Measurements from ENCODE around the gene TRIM50.
"Not testable (repeated sequence)": the region's sequence is repeated elsewhere in the genome, so short reads cannot be mapped to it uniquely, and the experiment has no call there.

Gene TRIM50

DNA sequence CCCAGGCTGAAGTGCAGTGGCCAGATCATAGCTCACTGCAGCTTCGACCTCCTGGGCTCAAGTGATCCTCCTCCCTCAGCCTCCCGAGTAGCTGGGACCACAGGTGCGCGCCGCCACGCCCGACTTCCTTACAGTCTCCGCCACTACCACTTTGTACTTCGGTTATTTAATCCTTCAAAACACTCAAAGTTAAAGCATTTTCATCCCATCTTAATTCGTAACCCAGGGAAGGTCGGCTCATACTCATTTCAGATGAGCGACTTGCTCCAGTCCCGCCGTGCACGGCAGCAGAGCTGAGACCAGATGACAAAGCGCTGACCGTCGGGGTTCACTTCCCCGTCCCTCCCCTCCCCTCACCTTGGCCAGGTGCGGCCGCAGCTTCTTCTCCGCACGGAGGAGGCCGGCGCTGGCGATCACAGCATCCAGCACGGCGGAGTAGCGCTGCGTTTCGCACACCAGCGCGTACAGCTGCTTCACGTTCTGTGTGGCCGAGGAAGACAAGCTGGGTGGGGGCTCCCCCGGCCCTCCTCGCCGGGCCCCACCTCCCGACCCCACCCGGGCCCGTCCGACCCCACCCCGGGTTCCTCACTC is 19.7 kb downstream of the TRIM50 start:
- Histone ChIP-seq H3K9me3 (ENCODE audit: control insufficient read depth, insufficient read depth, low read length) (no peaks in the 10 kb centered on the region), H3K27me3 (ENCODE audit: control insufficient read depth, insufficient read depth, low read length) (no peaks in the 10 kb centered on the region), H3K4me1 (ENCODE audit: control insufficient read depth, insufficient read depth, low read length) (no peaks in the 10 kb centered on the region), H3K36me3 (ENCODE audit: control insufficient read depth, insufficient read depth, low read length) (peaks cover 17% of the 10 kb centered on the region), H3K9ac (ENCODE audit: low read depth, low read length) (peak overlapping the region; percentile 70), H3K4me3 (ENCODE audit: low read depth, low read length) (peak overlapping the region; percentile 89)

DNA sequence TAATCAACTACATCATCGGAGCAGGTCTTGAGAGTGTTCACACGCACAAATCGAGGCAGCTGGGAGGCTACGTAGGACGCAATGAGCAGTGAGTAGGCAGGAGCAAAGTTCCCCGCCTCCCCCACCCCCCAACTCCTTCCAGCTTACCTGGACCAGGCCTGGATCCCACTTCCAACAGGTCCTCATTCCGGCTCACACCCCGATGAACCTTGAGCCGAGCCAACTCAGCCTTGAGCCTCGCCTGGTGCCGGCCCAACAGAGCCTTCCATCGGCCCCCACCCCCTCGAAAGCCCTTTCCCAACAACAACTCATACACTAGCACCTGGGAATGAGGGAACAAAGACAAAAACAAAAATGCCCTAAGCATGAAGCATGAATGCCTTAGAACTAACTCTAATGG is 20.4 kb downstream of the TRIM50 start:
- Histone ChIP-seq H3K9me3 (ENCODE audit: control insufficient read depth, insufficient read depth, low read length) (no peaks in the 10 kb centered on the region), H3K4me3 (ENCODE audit: low read depth, low read length) (peak overlapping the region; percentile 89), H3K4me1 (ENCODE audit: control insufficient read depth, insufficient read depth, low read length) (no peaks in the 10 kb centered on the region), H3K27me3 (ENCODE audit: control insufficient read depth, insufficient read depth, low read length) (no peaks in the 10 kb centered on the region), H3K36me3 (ENCODE audit: control insufficient read depth, insufficient read depth, low read length) (peaks cover 17% of the 10 kb centered on the region), H3K9ac (ENCODE audit: low read depth, low read length) (no peak overlapping the region)

DNA sequence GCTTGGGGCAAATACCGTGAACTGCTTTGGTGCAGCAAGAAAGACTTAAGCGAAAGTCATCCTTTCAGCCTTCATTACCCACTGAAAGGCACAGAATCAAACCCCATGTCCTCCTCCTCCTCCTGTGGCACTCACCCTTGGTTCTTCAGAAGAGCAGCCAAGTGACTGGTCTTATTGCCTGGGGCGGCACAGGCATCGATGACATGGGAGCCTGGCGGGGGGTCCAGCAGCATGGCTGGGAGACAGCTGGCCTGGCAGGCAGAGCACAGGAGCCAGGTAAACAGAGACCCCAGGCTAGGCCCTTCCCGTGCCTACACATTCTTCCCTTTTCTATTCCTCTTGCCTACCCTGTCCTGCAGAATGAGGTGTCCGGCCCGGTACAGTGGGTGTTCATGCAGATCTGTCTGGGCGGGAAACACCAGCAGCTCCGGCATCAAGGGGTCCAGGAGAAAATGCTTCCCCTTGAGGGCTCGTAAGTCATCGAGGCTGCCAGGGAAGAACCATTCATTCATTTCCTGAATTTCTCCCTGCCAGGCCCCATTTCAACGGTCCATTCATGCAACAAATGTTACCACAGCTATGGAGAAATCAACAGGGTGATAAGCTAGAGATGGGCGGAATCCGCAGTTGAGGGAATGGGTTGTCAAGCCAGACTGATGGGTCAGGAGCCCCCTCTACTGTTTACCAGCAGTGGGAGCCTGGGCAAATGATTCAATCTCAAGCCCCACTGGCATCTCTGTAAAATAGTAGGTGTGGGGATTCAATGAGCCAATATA is 23.1 kb downstream of the TRIM50 start:
- not testable (repeated sequence) for H3K9me3 ChIP-seq (ENCODE audit: control insufficient read depth, insufficient read depth, low read length); H3K27me3 ChIP-seq (ENCODE audit: control insufficient read depth, insufficient read depth, low read length); H3K9ac ChIP-seq (ENCODE audit: low read depth, low read length); H3K4me3 ChIP-seq (ENCODE audit: low read depth, low read length); H3K4me1 ChIP-seq (ENCODE audit: control insufficient read depth, insufficient read depth, low read length)
- H3K36me3 ChIP-seq (ENCODE audit: control insufficient read depth, insufficient read depth, low read length), result peaks cover 17% of the 10 kb centered on the region

DNA sequence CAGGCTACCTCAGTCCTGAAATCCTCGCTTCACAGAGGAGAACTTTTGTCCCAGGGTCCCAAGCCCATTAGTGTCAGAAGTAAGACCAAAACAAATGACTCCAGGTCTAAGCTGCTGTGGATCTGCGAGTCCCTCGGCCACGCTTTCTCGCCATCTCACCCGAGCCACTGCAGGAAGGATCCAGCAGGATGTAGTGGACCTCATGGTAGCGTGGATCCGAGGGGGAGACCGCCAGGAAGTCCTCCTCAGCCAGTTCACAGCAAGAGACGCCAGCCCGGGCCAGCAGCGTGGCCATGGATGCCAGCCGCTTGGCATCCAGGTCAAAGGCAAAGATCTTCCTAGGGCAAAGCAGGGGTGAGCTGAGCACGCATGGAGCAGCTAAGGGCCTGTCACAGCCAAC is 23.8 kb downstream of the TRIM50 start:
- Histone ChIP-seq H3K9ac (ENCODE audit: low read depth, low read length) (no peak overlapping the region), H3K27me3 (ENCODE audit: control insufficient read depth, insufficient read depth, low read length) (no peaks in the 10 kb centered on the region), H3K9me3 (ENCODE audit: control insufficient read depth, insufficient read depth, low read length) (no peaks in the 10 kb centered on the region), H3K4me1 (ENCODE audit: control insufficient read depth, insufficient read depth, low read length) (no peaks in the 10 kb centered on the region), H3K36me3 (ENCODE audit: control insufficient read depth, insufficient read depth, low read length) (peaks cover 17% of the 10 kb centered on the region), H3K4me3 (ENCODE audit: low read depth, low read length) (no peak overlapping the region)

DNA sequence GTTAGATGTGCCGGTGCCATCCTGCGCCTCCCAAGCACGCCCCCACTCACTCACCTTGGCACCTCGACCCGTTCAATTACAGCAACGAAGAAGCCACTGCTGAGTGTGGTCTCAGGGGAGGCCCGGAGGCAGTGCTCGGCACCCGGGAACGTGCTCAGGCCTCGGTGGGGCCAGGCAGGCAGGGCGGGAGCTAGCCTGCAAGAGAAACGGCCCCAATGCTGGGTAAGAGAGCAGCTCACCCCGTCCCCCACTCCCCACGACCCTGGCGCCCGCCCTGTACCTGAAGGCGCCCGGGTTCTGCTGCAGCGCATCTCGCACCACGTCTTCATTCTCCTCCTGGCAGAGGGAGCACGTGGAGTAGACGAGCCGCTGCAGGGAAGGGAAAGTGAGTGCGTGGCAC is 24.3 kb downstream of the TRIM50 start:
- H3K4me3 ChIP-seq (ENCODE audit: low read depth, low read length), result no peak overlapping the region
- peaks cover 17% of the 10 kb centered on the region for H3K36me3 ChIP-seq (ENCODE audit: control insufficient read depth, insufficient read depth, low read length)
- H3K9ac ChIP-seq (ENCODE audit: low read depth, low read length), result no peak overlapping the region
- H3K9me3 ChIP-seq (ENCODE audit: control insufficient read depth, insufficient read depth, low read length), result no peaks in the 10 kb centered on the region
- no peaks in the 10 kb centered on the region for H3K27me3 ChIP-seq (ENCODE audit: control insufficient read depth, insufficient read depth, low read length)
- no peaks in the 10 kb centered on the region for H3K4me1 ChIP-seq (ENCODE audit: control insufficient read depth, insufficient read depth, low read length)

DNA sequence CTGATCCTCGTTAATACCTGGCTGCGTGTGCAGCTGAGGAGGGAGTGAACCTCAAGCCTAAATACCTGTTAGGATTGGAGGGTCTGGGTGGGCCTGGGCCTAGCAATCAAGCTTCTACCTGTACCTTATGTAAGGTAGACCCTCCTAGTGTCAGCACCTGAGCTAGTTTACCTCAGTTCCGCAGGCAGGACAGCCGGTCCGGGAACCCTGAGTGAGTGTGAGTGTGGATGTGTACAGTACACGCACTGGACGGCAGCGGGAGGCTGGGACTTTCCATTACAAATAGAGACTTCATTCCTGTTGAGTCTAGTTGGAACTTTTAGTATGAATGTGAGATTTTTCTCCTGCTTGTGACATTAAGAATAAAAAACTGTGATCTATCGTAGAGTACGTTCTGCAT is 25.0 kb downstream of the TRIM50 start:
- not testable (repeated sequence) for H3K4me1 ChIP-seq (ENCODE audit: control insufficient read depth, insufficient read depth, low read length); H3K9me3 ChIP-seq (ENCODE audit: control insufficient read depth, insufficient read depth, low read length); H3K27me3 ChIP-seq (ENCODE audit: control insufficient read depth, insufficient read depth, low read length); H3K4me3 ChIP-seq (ENCODE audit: low read depth, low read length); H3K9ac ChIP-seq (ENCODE audit: low read depth, low read length)
- peaks cover 17% of the 10 kb centered on the region for H3K36me3 ChIP-seq (ENCODE audit: control insufficient read depth, insufficient read depth, low read length)

DNA sequence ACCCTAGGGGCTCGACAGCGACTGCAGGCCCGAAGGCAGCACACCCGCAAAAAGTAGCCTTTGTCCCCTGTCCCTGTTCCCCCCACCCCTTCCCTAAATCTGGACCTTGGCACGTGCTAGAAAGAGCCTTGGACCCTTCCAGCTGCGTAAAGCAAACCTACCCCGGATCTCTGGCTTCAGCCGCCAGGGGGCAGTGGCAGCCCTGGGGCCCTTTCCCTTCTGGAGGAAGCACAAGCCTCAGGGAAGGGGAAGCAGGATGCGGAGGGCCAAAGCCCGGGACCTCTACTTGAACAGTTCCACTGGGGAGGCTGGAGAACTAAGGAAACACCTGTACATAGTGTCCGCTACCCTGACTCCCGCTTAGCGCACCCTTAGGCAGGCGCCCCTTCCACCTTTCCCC is 26.8 kb downstream of the TRIM50 start:
- H3K9ac ChIP-seq (ENCODE audit: low read depth, low read length); H3K9me3 ChIP-seq (ENCODE audit: control insufficient read depth, insufficient read depth, low read length); H3K27me3 ChIP-seq (ENCODE audit: control insufficient read depth, insufficient read depth, low read length); H3K4me1 ChIP-seq (ENCODE audit: control insufficient read depth, insufficient read depth, low read length); H3K4me3 ChIP-seq (ENCODE audit: low read depth, low read length): not testable (repeated sequence)
- peaks cover 17% of the 10 kb centered on the region for H3K36me3 ChIP-seq (ENCODE audit: control insufficient read depth, insufficient read depth, low read length)

DNA sequence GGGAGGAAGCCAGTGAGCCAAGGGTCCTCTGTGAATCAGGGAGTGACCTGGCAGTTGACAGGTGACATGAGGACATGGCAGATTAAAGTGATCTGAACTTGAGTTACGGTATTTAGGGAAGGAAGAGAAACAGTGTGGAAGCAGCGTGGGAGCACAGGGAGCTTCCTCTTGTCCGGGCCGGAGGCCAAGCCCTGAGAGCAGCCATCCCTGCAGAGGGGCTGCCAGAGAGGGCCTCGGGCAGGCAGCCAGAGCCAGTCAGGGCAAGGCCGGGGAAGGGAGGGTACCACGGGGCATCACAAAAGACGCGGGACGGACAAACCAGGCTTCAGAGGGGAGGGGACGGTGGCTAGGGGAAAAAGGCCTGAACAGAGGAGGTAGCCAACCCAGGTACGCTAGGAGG is 28.1 kb downstream of the TRIM50 start:
- peaks cover 14% of the 10 kb centered on the region for H3K36me3 ChIP-seq (ENCODE audit: control insufficient read depth, insufficient read depth, low read length)
- H3K27me3 ChIP-seq (ENCODE audit: control insufficient read depth, insufficient read depth, low read length); H3K9me3 ChIP-seq (ENCODE audit: control insufficient read depth, insufficient read depth, low read length); H3K4me3 ChIP-seq (ENCODE audit: low read depth, low read length); H3K9ac ChIP-seq (ENCODE audit: low read depth, low read length); H3K4me1 ChIP-seq (ENCODE audit: control insufficient read depth, insufficient read depth, low read length): not testable (repeated sequence)

DNA sequence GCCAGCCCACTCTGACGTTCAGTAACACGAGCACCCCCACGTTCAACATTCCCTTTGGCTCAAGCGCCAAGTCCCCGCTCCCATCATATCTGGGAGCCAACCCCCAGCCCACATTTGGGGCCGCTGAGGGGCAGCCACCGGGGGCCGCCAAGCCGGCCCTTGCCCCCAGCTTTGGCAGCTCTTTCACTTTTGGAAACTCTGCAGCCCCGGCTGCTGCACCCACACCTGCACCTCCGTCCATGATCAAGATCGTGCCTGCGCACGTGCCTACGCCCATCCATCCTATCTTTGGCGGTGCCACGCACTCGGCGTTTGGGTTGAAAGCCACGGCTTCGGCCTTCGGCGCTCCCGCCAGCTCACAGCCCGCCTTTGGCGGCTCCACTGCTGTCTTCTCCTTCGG is 30.2 kb downstream of the TRIM50 start:
- not testable (repeated sequence) for H3K4me3 ChIP-seq (ENCODE audit: low read depth, low read length); H3K9me3 ChIP-seq (ENCODE audit: control insufficient read depth, insufficient read depth, low read length); H3K4me1 ChIP-seq (ENCODE audit: control insufficient read depth, insufficient read depth, low read length); H3K36me3 ChIP-seq (ENCODE audit: control insufficient read depth, insufficient read depth, low read length); H3K27me3 ChIP-seq (ENCODE audit: control insufficient read depth, insufficient read depth, low read length); H3K9ac ChIP-seq (ENCODE audit: low read depth, low read length)

DNA sequence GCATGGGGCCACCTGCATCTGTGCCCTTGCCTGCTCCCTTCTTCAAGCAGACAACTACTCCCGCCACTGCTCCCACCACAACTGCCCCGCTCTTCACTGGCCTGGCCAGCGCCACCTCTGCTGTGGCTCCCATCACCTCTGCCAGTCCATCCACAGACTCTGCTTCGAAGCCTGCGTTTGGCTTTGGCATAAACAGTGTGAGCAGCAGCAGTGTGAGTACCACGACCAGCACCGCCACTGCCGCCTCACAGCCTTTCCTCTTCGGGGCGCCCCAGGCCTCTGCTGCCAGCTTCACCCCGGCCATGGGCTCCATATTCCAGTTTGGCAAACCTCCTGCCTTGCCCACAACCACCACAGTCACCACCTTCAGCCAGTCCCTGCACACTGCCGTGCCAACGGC is 30.6 kb downstream of the TRIM50 start:
- not testable (repeated sequence) for H3K36me3 ChIP-seq (ENCODE audit: control insufficient read depth, insufficient read depth, low read length); H3K9me3 ChIP-seq (ENCODE audit: control insufficient read depth, insufficient read depth, low read length); H3K9ac ChIP-seq (ENCODE audit: low read depth, low read length); H3K4me1 ChIP-seq (ENCODE audit: control insufficient read depth, insufficient read depth, low read length); H3K27me3 ChIP-seq (ENCODE audit: control insufficient read depth, insufficient read depth, low read length); H3K4me3 ChIP-seq (ENCODE audit: low read depth, low read length)

DNA sequence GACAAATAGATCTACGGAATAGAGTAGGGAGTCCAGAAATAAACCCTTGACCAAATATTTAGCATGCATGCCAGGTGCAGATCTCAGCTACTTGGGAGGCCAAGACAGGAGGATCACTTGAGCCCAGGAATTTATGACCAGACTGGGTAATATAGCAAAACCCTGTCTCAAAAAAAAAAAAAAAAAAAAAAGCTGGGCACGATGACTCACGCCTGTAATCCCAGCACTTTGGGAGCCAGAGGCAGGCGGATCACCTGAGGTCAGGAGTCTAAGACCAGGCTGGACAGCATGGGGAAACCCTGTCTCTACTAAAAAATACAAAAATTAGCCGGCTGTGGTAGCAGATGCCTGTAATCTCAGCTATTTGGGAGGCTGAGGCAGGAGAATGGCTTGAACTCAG is 50.7 kb downstream of the TRIM50 start:
- not testable (repeated sequence) for H3K4me1 ChIP-seq (ENCODE audit: control insufficient read depth, insufficient read depth, low read length); H3K9me3 ChIP-seq (ENCODE audit: control insufficient read depth, insufficient read depth, low read length); H3K9ac ChIP-seq (ENCODE audit: low read depth, low read length); H3K4me3 ChIP-seq (ENCODE audit: low read depth, low read length); H3K27me3 ChIP-seq (ENCODE audit: control insufficient read depth, insufficient read depth, low read length); H3K36me3 ChIP-seq (ENCODE audit: control insufficient read depth, insufficient read depth, low read length)

DNA sequence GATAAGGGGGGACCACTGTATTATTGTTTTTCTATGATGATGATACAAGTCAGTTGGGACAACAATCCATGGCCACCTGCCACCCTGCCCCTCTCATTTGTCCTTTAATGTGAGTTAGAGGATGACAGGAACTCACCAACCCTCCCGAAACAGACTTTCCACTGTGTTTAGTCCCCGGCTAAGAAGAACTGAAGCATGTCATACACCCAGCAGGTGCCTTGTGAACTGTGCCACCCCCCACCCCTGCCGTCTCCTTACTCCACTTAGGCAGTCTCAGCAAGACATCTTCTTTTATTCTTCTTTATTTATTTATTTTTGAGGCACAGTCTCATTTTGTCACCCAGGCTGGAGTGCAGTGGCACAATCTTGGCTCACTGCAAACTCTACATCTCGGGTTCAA is 60.1 kb downstream of the TRIM50 start:
- H3K9ac ChIP-seq (ENCODE audit: low read depth, low read length); H3K9me3 ChIP-seq (ENCODE audit: control insufficient read depth, insufficient read depth, low read length); H3K4me1 ChIP-seq (ENCODE audit: control insufficient read depth, insufficient read depth, low read length); H3K27me3 ChIP-seq (ENCODE audit: control insufficient read depth, insufficient read depth, low read length); H3K36me3 ChIP-seq (ENCODE audit: control insufficient read depth, insufficient read depth, low read length); H3K4me3 ChIP-seq (ENCODE audit: low read depth, low read length): not testable (repeated sequence)
